ENCODE data around the gene SMG1.

GRCh38 chr16:18788828-18789514, 137.2 kb downstream of the SMG1 start:
- TF ChIP-seq GATA3 (IDR thresholded peaks at IDR 0.05; ENCODE audit: low read depth, low read length) (no peak), GATA2 (IDR thresholded peaks at IDR 0.05; ENCODE audit: low read depth, low read length) (no peak)
